ENCODE data around the gene ASPDH. TPM values are rescaled to one million over a fixed set of nuclear protein-coding genes. Genes with fewer than 3 reads are reported as not detected.

The ASPDH gene
- total and polyA plus RNA-seq, 2 donors (not counting 3 experiments of a cell fraction or from before 2014, with no cell fraction given): not detected

DNA sequence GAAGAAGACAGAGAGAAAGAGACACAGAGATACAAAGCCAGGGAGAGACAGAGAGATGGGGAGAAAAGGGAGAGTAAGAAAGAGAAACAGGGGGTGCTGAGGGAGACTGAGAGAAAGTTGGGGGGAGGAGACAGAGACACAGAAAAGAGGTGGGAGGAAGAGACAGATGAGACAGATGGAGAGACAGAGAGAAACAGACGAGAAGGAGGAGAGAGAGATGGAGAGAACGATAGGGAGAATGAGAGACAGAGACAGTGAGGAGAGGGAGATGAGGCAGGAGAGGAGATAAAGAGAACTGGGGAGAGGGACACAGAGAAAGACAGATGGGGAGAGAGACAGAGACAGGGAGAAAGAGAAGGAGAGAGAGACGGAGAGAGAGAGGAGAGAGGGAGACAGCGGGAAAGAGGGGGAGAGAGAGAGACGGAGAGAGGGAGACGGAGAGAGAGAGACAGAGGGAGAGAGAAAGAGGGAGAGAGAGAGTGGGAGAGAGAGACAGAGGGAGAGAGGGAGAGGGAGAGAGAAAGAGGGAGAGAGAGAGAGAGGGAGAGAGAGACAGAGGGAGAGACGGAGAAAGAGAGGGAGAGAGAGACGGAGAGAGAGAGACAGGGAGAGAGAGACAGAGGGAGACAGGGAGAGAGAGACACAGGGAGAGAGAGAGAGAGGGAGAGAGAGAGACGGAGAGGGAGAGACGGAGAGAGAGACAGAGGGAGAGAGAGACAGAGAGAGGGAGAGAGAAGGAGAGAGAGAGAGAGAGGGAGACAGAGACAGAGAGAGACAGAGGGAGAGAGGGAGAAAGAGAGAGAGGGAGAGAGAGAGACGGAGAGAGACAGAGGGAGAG is 15.3 kb downstream of the ASPDH start:
- TF ChIP-seq GATA2 (IDR thresholded peaks at IDR 0.05; ENCODE audit: insufficient read depth, insufficient read length, low read depth, low read length) (no peak), FOS (IDR thresholded peaks at IDR 0.05; ENCODE audit: borderline replicate concordance, insufficient read depth, low read length) (no peak), POLR2A (IDR thresholded peaks at IDR 0.05; ENCODE audit: low read depth, low read length) (no peak), MYC (IDR thresholded peaks at IDR 0.05; ENCODE audit: low read depth, low read length) (no peak), POLR2AphosphoS5 (IDR thresholded peaks at IDR 0.05; ENCODE audit: insufficient read depth, low read depth, low read length) (no peak), EZH2 (IDR thresholded peaks at IDR 0.05; ENCODE audit: borderline replicate concordance, low read depth, low read length, severe bottlenecking) (no peak), JUN (IDR thresholded peaks at IDR 0.05; ENCODE audit: borderline replicate concordance, insufficient read depth, insufficient read length, low read depth) (no peak)
- TF ChIP-seq, protein P1, sequence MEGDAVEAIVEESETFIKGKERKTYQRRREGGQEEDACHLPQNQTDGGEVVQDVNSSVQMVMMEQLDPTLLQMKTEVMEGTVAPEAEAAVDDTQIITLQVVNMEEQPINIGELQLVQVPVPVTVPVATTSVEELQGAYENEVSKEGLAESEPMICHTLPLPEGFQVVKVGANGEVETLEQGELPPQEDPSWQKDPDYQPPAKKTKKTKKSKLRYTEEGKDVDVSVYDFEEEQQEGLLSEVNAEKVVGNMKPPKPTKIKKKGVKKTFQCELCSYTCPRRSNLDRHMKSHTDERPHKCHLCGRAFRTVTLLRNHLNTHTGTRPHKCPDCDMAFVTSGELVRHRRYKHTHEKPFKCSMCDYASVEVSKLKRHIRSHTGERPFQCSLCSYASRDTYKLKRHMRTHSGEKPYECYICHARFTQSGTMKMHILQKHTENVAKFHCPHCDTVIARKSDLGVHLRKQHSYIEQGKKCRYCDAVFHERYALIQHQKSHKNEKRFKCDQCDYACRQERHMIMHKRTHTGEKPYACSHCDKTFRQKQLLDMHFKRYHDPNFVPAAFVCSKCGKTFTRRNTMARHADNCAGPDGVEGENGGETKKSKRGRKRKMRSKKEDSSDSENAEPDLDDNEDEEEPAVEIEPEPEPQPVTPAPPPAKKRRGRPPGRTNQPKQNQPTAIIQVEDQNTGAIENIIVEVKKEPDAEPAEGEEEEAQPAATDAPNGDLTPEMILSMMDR (IDR thresholded peaks at IDR 0.05; ENCODE audit: extremely low read depth in 1 of 2, insufficient read depth in 1 of 2, low read depth in 1 of 2, low read length in 2 of 2): no peak
- TF ChIP-seq, protein P2, sequence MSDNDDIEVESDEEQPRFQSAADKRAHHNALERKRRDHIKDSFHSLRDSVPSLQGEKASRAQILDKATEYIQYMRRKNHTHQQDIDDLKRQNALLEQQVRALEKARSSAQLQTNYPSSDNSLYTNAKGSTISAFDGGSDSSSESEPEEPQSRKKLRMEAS (IDR thresholded peaks at IDR 0.05; ENCODE audit: insufficient read depth, insufficient read length): no peak
- Histone ChIP-seq H3K9me1 (replicated peaks; ENCODE audit: control insufficient read depth, extremely low read depth, insufficient read depth, low read length) (no peaks in the 10 kb centered on the region), H3K9ac (replicated peaks; ENCODE audit: extremely low read depth, insufficient read depth, low read length) (no peak overlapping the region), H3K4me1 (ENCODE audit: control insufficient read depth, extremely low read depth, insufficient read depth, low read length) (no peaks in the 10 kb centered on the region), H2AFZ (ENCODE audit: low read depth, low read length) (no peak overlapping the region), H4K20me1 (replicated peaks; ENCODE audit: control insufficient read depth, extremely low read depth, insufficient read depth, low read length) (no peaks in the 10 kb centered on the region), H3K4me3 (replicated peaks in 1 of 3; ENCODE audit: insufficient read depth in 1 of 3, low read depth in 1 of 3, low read length in 3 of 3) (no peak overlapping the region), H3K27ac (ENCODE audit: insufficient read depth, low read depth, low read length) (no peak overlapping the region), H3K27me3 (ENCODE audit: control insufficient read depth in 2 of 2, insufficient read depth in 2 of 2, low read length in 2 of 2) (no peaks in the 10 kb centered on the region), H3K9me3 (replicated peaks; ENCODE audit: control insufficient read depth, insufficient read depth, low read length) (no peaks in the 10 kb centered on the region), H3K79me2 (ENCODE audit: control insufficient read depth, insufficient read depth, low read length) (no peaks in the 10 kb centered on the region), H3K4me2 (ENCODE audit: insufficient read depth, low read length) (no peak overlapping the region), H3K36me3 (ENCODE audit: control insufficient read depth in 2 of 2, extremely low read depth in 1 of 2, insufficient read depth in 2 of 2, low read length in 2 of 2) (no peaks in the 10 kb centered on the region)
- POLR2A ChIA-PET: no interaction called here
- BruUV-seq (replicated peaks): no TSS peak
- dilution Hi-C loops (cut with MboI; ENCODE audit: extremely low pct_ligation_motif_present, low sequenced_read_pairs) (no loop called here), intact Hi-C loops (cut with micrococcal nuclease) (no loop called here)
- DNase-seq (ENCODE audit: low read depth, low spot score) (no peak), FAIRE-seq (no peak)
- CTCF ChIA-PET: no interaction called here

Measured in endothelial cell of umbilical vein (primary cell).